CD8-positive, alpha-beta memory T cell (primary cell): ENCODE measurements around the gene MS4A15. TPM values are rescaled to one million over a fixed set of nuclear protein-coding genes. Genes with fewer than 3 reads are reported as not detected.
"Not testable (repeated sequence)": the region's sequence is repeated elsewhere in the genome, so short reads cannot be mapped to it uniquely, and the experiment has no call there.

ENCODE experiments used
- CTCF ChIA-PET: fragments of 350-600 bp; sonication (Branson Sonifier 250); formaldehyde crosslinking; loops from one replicate; lab custom pipeline; 2021; ENCODE audit warnings: antibody characterized with exemption; lab: Charles Lee
- POLR2A ChIA-PET: fragments of 350-600 bp; sonication (Branson Sonifier 250); formaldehyde crosslinking; loops from one replicate; lab custom pipeline; 2021; ENCODE audit warnings: antibody characterized with exemption; lab: Charles Lee
- DNase-seq, 5 donors: peaks; one replicate each; pipeline versions ENCODE4 v3.0.0 to v3.0.0-alpha.2; 2020 to 2022; ENCODE audit warnings: mixed read lengths in 1 of 5
- H3K27ac ChIP-seq: one replicate; pipeline ENCODE4 v1.7.0; 2013; ENCODE audit warnings: low read depth, mild to moderate bottlenecking, low read length, moderate library complexity
- H3K27me3 ChIP-seq: 2 replicates; pipeline ENCODE4 v1.7.0; 2013; ENCODE audit warnings: low read length, mild to moderate bottlenecking; ENCODE audit not compliant: insufficient read depth, poor library complexity, severe bottlenecking
- H3K36me3 ChIP-seq: 2 replicates; pipeline ENCODE4 v1.7.0; 2013; ENCODE audit warnings: mild to moderate bottlenecking, low read length, moderate library complexity; ENCODE audit not compliant: insufficient read depth
- H3K4me1 ChIP-seq: 2 replicates; pipeline ENCODE4 v1.7.0; 2013; ENCODE audit warnings: mild to moderate bottlenecking, low read length, moderate library complexity; ENCODE audit not compliant: insufficient read depth
- H3K4me3 ChIP-seq: 2 replicates; pipeline ENCODE4 v1.7.0; 2013; ENCODE audit warnings: mild to moderate bottlenecking, low read length
- H3K9me3 ChIP-seq: 2 replicates; pipeline ENCODE4 v1.7.0; 2013; ENCODE audit warnings: mild to moderate bottlenecking, low read length
- H3K27ac Mint-ChIP-seq, 8 donors: one replicate each; pipeline ENCODE4 v1.8.0; 2020 to 2021; ENCODE audit warnings: mixed read lengths in 8 of 8, mild to moderate bottlenecking in 6 of 8, inconsistent platforms in 3 of 8, moderate library complexity in 3 of 8
- H3K27me3 Mint-ChIP-seq, 2 donors: one replicate each; pipeline ENCODE4 v1.8.0; 2020 to 2021; ENCODE audit warnings: mixed read lengths in 2 of 2, mild to moderate bottlenecking in 1 of 2, moderate library complexity in 1 of 2
- H3K36me3 Mint-ChIP-seq, 3 donors: one replicate each; pipeline ENCODE4 v1.8.0; 2020 to 2021; ENCODE audit warnings: mixed read lengths in 3 of 3, inconsistent platforms in 1 of 3, mild to moderate bottlenecking in 1 of 3
- H3K4me1 Mint-ChIP-seq, 3 donors: one replicate each; pipeline ENCODE4 v1.8.0; 2020 to 2021; ENCODE audit warnings: mixed read lengths in 3 of 3, inconsistent platforms in 1 of 3, mild to moderate bottlenecking in 1 of 3
- H3K4me3 Mint-ChIP-seq, 7 donors: one replicate each; pipeline ENCODE4 v1.8.0; 2020 to 2021; ENCODE audit warnings: mixed read lengths in 7 of 7, mild to moderate bottlenecking in 6 of 7, moderate library complexity in 4 of 7, inconsistent platforms in 2 of 7
- H3K9me3 Mint-ChIP-seq, 5 donors: one replicate each; pipeline ENCODE4 v1.8.0; 2020 to 2022; ENCODE audit warnings: mixed read lengths in 5 of 5, mild to moderate bottlenecking in 3 of 5, moderate library complexity in 2 of 5, inconsistent platforms in 1 of 5
- polyA plus RNA-seq: library from polyadenylated mRNA; unstranded; fragments of 300-500 nt; fragmentation: Illumina TruSeq; gene quantifications from one replicate; pipeline ENCODE4 v1.2.3, GENCODE V29; 2021
- total RNA-seq, 2 experiments: library from RNA; stranded (reverse); gene quantifications; one replicate each; pipeline ENCODE4 v1.2.3, GENCODE V29; 2021

MS4A15 gene, protein sequence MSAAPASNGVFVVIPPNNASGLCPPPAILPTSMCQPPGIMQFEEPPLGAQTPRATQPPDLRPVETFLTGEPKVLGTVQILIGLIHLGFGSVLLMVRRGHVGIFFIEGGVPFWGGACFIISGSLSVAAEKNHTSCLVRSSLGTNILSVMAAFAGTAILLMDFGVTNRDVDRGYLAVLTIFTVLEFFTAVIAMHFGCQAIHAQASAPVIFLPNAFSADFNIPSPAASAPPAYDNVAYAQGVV
- total RNA-seq (not detected), polyA plus RNA-seq (not detected)

GRCh38 chr11:60756307-60757032 is at the start of gene MS4A15:
Gene MS4A15 (plus strand): TSS chr11:60756867. CDS start chr11:60763734, 6,867 bp downstream.
- no peak within 1 kb of the TSS for H3K27ac ChIP-seq
- H3K4me3 Mint-ChIP-seq = no peak within 1 kb of the TSS
- no peaks in the 10 kb centered on the region for H3K27me3 ChIP-seq
- H3K27ac Mint-ChIP-seq = no peak within 1 kb of the TSS
- H3K36me3 Mint-ChIP-seq = no peaks in the 10 kb centered on the region
- H3K9me3 Mint-ChIP-seq = no peaks in the 10 kb centered on the region
- H3K36me3 ChIP-seq = no peaks in the 10 kb centered on the region
- ChIA-PET POLR2A (no interaction called here), CTCF (interaction anchor here (1.3 kb wide), 1 partner anchor 9 kb away, joined by 4 read pairs; no protein-coding TSS in a partner anchor)
- DNase-seq = no peak
- H3K9me3 ChIP-seq = no peaks in the 10 kb centered on the region
- no peak within 1 kb of the TSS for H3K4me3 ChIP-seq
- H3K4me1 Mint-ChIP-seq = no peaks in the 10 kb centered on the region
- H3K27me3 Mint-ChIP-seq = peaks cover 32 to 74% of the 10 kb centered on the region in 2 donors
- H3K4me1 ChIP-seq = no peaks in the 10 kb centered on the region

- ChIA-PET CTCF (no interaction called here), POLR2A (no interaction called here)
- Mint-ChIP-seq H3K4me3 (no peak overlapping the region), H3K9me3 (no peaks in the 10 kb centered on the region), H3K4me1 (no peaks in the 10 kb centered on the region), H3K36me3 (no peaks in the 10 kb centered on the region), H3K27me3 (peaks cover 7 to 19% of the 10 kb centered on the region in 2 donors), H3K27ac (no peak overlapping the region)
- no peaks in the 10 kb centered on the region for H3K36me3 ChIP-seq
- H3K4me1 ChIP-seq = no peaks in the 10 kb centered on the region
- H3K4me3 ChIP-seq = no peak overlapping the region
- DNase-seq = no peak
- no peaks in the 10 kb centered on the region for H3K9me3 ChIP-seq
- H3K27ac ChIP-seq = no peak overlapping the region
- H3K27me3 ChIP-seq = no peaks in the 10 kb centered on the region
These were observed 49.7 kb upstream of the MS4A15 start for GRCh38 chr11:60706931-60707330.

GRCh38 chr11:60710482-60710881 is 46.2 kb upstream of the MS4A15 start:
- Histone ChIP-seq H3K4me1 (no peaks in the 10 kb centered on the region), H3K27ac (no peak overlapping the region), H3K36me3 (no peaks in the 10 kb centered on the region), H3K4me3 (no peak overlapping the region), H3K27me3 (no peaks in the 10 kb centered on the region), H3K9me3 (no peaks in the 10 kb centered on the region)
- Mint-ChIP-seq H3K9me3 (no peaks in the 10 kb centered on the region), H3K27ac (no peak overlapping the region), H3K4me1 (no peaks in the 10 kb centered on the region), H3K36me3 (peaks cover 0 to 1% (median 0%) of the 10 kb centered on the region in 3 donors), H3K27me3 (peaks cover 7 to 30% of the 10 kb centered on the region in 2 donors), H3K4me3 (no peak overlapping the region)
- ChIA-PET POLR2A (no interaction called here), CTCF (no interaction called here)
- DNase-seq = no peak

DNA sequence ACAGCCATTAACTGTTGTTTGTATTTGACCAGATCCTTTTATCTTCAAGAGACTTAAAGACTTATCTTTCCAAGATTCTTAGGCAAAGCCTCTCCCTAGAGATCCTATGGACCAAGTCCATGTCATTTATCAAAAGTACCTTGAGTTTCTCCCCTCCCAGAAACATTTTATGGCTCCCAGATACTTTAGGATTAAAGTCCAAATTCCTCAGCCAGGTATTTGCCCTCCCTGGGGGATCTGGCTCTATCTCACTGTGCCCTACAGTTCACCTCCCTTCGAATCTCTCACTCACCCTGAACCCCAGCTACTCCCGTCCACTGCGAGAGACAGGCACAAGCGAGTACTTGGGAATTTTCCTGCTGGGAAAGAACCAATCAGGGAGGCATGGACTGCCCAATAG is 45.4 kb upstream of the MS4A15 start:
- H3K36me3 Mint-ChIP-seq = peaks cover 0 to 1% (median 0%) of the 10 kb centered on the region in 3 donors
- no peak overlapping the region for H3K4me3 Mint-ChIP-seq
- H3K4me3 ChIP-seq = no peak overlapping the region
- no peaks in the 10 kb centered on the region for H3K4me1 Mint-ChIP-seq
- peaks cover 0 to 2% (median 0%) of the 10 kb centered on the region in 5 donors for H3K9me3 Mint-ChIP-seq
- no peaks in the 10 kb centered on the region for H3K27me3 ChIP-seq
- peaks cover 7 to 30% of the 10 kb centered on the region in 2 donors for H3K27me3 Mint-ChIP-seq
- no peak for DNase-seq
- H3K9me3 ChIP-seq = no peaks in the 10 kb centered on the region
- ChIA-PET POLR2A (no interaction called here), CTCF (no interaction called here)
- no peaks in the 10 kb centered on the region for H3K36me3 ChIP-seq
- no peaks in the 10 kb centered on the region for H3K4me1 ChIP-seq
- H3K27ac ChIP-seq = no peak overlapping the region
- no peak overlapping the region for H3K27ac Mint-ChIP-seq

DNA sequence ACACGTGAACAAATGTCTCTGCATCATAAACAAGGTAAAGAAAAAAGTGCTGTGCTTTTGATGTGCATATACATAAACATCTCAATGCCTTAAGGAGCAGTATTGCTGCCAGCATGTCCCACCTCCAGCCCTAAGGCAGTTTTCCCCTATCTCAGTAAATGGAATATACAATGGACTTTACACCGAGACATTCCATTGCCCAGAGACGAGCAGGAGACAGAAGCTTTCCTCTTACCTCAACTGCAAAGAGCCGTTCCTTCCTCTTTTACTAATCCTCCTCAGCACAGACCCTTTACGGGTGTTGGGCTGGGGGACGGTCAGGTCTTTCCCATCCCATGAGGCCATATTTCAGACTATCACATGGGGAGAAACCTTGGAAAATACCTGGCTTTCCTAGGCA is 43.2 kb upstream of the MS4A15 start:
- H3K36me3 Mint-ChIP-seq, H3K4me3 Mint-ChIP-seq, H3K9me3 ChIP-seq, POLR2A ChIA-PET, H3K4me3 ChIP-seq, H3K4me1 Mint-ChIP-seq, H3K27ac ChIP-seq, H3K27me3 ChIP-seq, CTCF ChIA-PET, DNase-seq, H3K36me3 ChIP-seq, H3K9me3 Mint-ChIP-seq, H3K4me1 ChIP-seq, H3K27ac Mint-ChIP-seq: not testable (repeated sequence)
- peaks cover 10 to 42% of the 10 kb centered on the region in 2 donors for H3K27me3 Mint-ChIP-seq

DNA sequence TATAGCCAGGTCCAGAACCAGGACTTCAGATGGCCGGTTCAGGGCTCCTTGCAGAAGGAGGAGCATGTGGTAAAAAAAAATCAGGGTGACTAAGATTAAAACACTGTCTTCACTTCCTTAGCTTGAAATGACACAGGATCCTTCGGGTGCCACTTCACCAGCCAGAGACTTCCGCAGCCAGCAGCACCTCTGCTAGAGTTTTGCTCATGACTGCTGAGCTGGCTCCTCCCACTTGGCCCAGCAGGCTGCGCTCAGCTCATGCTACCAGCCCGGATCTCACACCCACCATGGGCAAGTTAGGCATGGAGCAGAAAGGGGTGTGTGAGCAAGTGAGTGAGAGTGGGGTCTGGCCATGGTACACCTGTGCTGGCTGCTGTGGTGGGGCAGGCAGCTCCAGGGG is 38.7 kb upstream of the MS4A15 start:
- peaks cover 0 to 3% (median 0%) of the 10 kb centered on the region in 5 donors for H3K9me3 Mint-ChIP-seq
- Histone ChIP-seq H3K4me3 (no peak overlapping the region), H3K27ac (no peak overlapping the region), H3K9me3 (no peaks in the 10 kb centered on the region), H3K36me3 (no peaks in the 10 kb centered on the region), H3K4me1 (no peaks in the 10 kb centered on the region), H3K27me3 (no peaks in the 10 kb centered on the region)
- H3K36me3 Mint-ChIP-seq = no peaks in the 10 kb centered on the region
- peaks cover 10 to 65% of the 10 kb centered on the region in 2 donors for H3K27me3 Mint-ChIP-seq
- H3K4me3 Mint-ChIP-seq = peak overlapping the region in 1 of 7 donors; percentile 19
- POLR2A ChIA-PET = no interaction called here
- CTCF ChIA-PET = no interaction called here
- no peak overlapping the region for H3K27ac Mint-ChIP-seq
- peaks cover 0 to 6% (median 0%) of the 10 kb centered on the region in 3 donors for H3K4me1 Mint-ChIP-seq
- DNase-seq = peak in 3 of 5 donors; percentile 1 to 49 (median 15)

- H3K4me1 ChIP-seq = no peaks in the 10 kb centered on the region
- H3K27ac Mint-ChIP-seq = peak overlapping the region in 1 of 8 donors; percentile 29
- H3K36me3 ChIP-seq = no peaks in the 10 kb centered on the region
- POLR2A ChIA-PET = no interaction called here
- peaks cover 10 to 59% of the 10 kb centered on the region in 2 donors for H3K27me3 Mint-ChIP-seq
- CTCF ChIA-PET = no interaction called here
- H3K9me3 Mint-ChIP-seq = peaks cover 0 to 3% (median 0%) of the 10 kb centered on the region in 5 donors
- no peaks in the 10 kb centered on the region for H3K36me3 Mint-ChIP-seq
- H3K4me3 Mint-ChIP-seq = no peak overlapping the region
- DNase-seq = no peak
- no peak overlapping the region for H3K4me3 ChIP-seq
- H3K27me3 ChIP-seq = no peaks in the 10 kb centered on the region
- no peaks in the 10 kb centered on the region for H3K9me3 ChIP-seq
- no peak overlapping the region for H3K27ac ChIP-seq
- peaks cover 0 to 6% (median 0%) of the 10 kb centered on the region in 3 donors for H3K4me1 Mint-ChIP-seq
These were observed 37.9 kb upstream of the MS4A15 start for GRCh38 chr11:60718524-60719316.

DNA sequence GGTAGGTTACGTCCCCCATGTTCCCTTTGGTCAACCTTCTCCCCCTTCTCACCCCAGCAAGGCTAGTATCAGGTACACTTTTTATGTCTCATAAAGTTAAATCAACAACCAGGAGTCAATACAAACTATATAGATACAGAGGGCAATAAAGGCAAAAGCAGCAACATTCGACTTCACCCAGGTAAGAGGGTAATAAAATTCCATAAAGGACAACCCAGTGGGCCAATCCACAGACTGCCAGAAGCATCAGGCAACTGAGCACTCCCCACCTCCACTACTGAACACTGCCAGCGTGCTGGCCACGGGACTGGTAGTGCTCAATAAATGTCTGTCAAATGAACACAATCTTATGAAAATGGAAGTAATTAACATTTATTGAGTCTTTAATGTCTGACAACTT is 37.3 kb upstream of the MS4A15 start:
- Histone ChIP-seq H3K9me3 (no peaks in the 10 kb centered on the region), H3K36me3 (no peaks in the 10 kb centered on the region), H3K4me1 (no peaks in the 10 kb centered on the region), H3K27me3 (no peaks in the 10 kb centered on the region), H3K27ac (no peak overlapping the region), H3K4me3 (no peak overlapping the region)
- no peak for DNase-seq
- H3K27me3 Mint-ChIP-seq = peaks cover 10 to 58% of the 10 kb centered on the region in 2 donors
- CTCF ChIA-PET = no interaction called here
- peaks cover 0 to 3% (median 0%) of the 10 kb centered on the region in 5 donors for H3K9me3 Mint-ChIP-seq
- peaks cover 0 to 6% (median 0%) of the 10 kb centered on the region in 3 donors for H3K4me1 Mint-ChIP-seq
- H3K36me3 Mint-ChIP-seq = no peaks in the 10 kb centered on the region
- no peak overlapping the region for H3K4me3 Mint-ChIP-seq
- H3K27ac Mint-ChIP-seq = no peak overlapping the region
- POLR2A ChIA-PET = no interaction called here
